Transverse colon (tissue), 4 donors: ENCODE data around the gene P3H2. TPM values are rescaled to one million over a fixed set of nuclear protein-coding genes. Genes with fewer than 3 reads are reported as not detected.

Experiments used
- DNase-seq: peaks from one replicate; pipeline ENCODE4 v3.0.0-alpha.2; 2019
- H3K27ac ChIP-seq, 4 donors: fragments of 200-600 bp; sonication (generic); 2 replicates each; pipeline ENCODE4 v1.5.1; 2016 to 2018; ENCODE audit warnings: inconsistent platforms in 4 of 4
- H3K27me3 ChIP-seq: fragments of 200-600 bp; sonication (generic); 2 replicates; pipeline ENCODE4 v1.5.1; 2017; ENCODE audit warnings: inconsistent platforms
- H3K36me3 ChIP-seq, 4 donors: fragments of 200-600 bp; sonication (generic); 2 replicates each; pipeline ENCODE4 v1.5.1; 2017 to 2019; ENCODE audit warnings: inconsistent platforms in 4 of 4
- H3K4me1 ChIP-seq, 4 donors: fragments of 200-600 bp; sonication (generic); 2 replicates each; pipeline ENCODE4 v1.5.1; 2017 to 2020; ENCODE audit warnings: inconsistent platforms in 4 of 4
- H3K4me3 ChIP-seq, 4 donors: fragments of 200-600 bp; sonication (generic); 1 replicate in 1 of 4; 2 replicates in 3 of 4; pipeline versions ENCODE4 v1.5.1 to v1.6.1; 2017 to 2019; ENCODE audit warnings: inconsistent platforms in 4 of 4
- H3K9me3 ChIP-seq, 2 donors: fragments of 200-600 bp; sonication (generic); 2 replicates each; pipeline ENCODE4 v1.5.1; 2017 to 2019; ENCODE audit warnings: inconsistent platforms in 2 of 2
- EP300 ChIP-seq: sonication (generic); formaldehyde crosslinking; IDR thresholded peaks from one replicate; pipeline ENCODE4 v1.6.1; 2017; ENCODE audit warnings: antibody characterized with exemption, low read depth
- POLR2A ChIP-seq: fragments of 450-650 bp; IDR thresholded peaks from one replicate; pipeline ENCODE4 v1.6.1; 2016; ENCODE audit warnings: antibody characterized with exemption, mild to moderate bottlenecking, moderate library complexity
- POLR2AphosphoS5 ChIP-seq, 3 donors: sonication (generic); formaldehyde crosslinking; IDR thresholded peaks; one replicate each; pipeline ENCODE4 v1.6.1; 2016; ENCODE audit warnings: antibody characterized with exemption in 3 of 3
- WGBS, 2 donors: methylation state at CpG; one replicate each; pipeline ENCODE4 v1.1.5; 2018; ENCODE audit warnings: low coverage in 1 of 2; 5-methylcytosine and 5-hydroxymethylcytosine counted together
- in situ Hi-C, 4 donors: fragments of 200-750 bp; cut with MboI; loops; one replicate each; pipeline versions ENCODE4 v1.15.0 to v1.15.1; 2017; ENCODE audit warnings: low sequenced_read_pairs in 3 of 4, low pct_ligation_motif_present in 1 of 4, low pct_unique_long_range_greater_than_20kb in 1 of 4
- intact Hi-C: fragments of 100-400 bp; cut with DNase I; formaldehyde crosslinking; loops from one replicate; pipeline ENCODE4 v1.15.1; 2023; ENCODE audit warnings: low total_unique reads
- total RNA-seq, 4 donors: library from RNA; depleted of rRNA; stranded (reverse); fragments of >200 nt; gene quantifications; one replicate each; pipeline ENCODE4 v1.1.0, GENCODE V29; 2016
- TF ChIP-seq, protein P1 (sequence below), 5 experiments: fragments of 200-600 bp in 3 of 5; fragments of 450-650 bp in 2 of 5; sonication (generic) in 3 of 5; IDR thresholded peaks; 1 replicate in 2 of 5; 2 replicates in 3 of 5; pipeline ENCODE4 v1.5.1; 2016 to 2017; ENCODE audit warnings: antibody characterized with exemption in 5 of 5, inconsistent platforms in 3 of 5, mild to moderate bottlenecking in 2 of 5, moderate library complexity in 1 of 5

Gene P3H2
- total RNA-seq, 4 donors from 2014 or later = 26.6 to 153 (median 54.3) TPM

GRCh38 chr3:190003068-190003467, 117.6 kb downstream of the P3H2 start:
- intact Hi-C loops (no loop called here), in situ Hi-C loops (no loop called here)
- H3K27me3 ChIP-seq = no peaks in the 10 kb centered on the region
- WGBS, 2 donors = 54 to 62% methylated on average over 3 of the region's 3 CpGs
- no peak overlapping the region for H3K4me3 ChIP-seq
- H3K9me3 ChIP-seq = no peaks in the 10 kb centered on the region
- H3K27ac ChIP-seq = no peak overlapping the region
- H3K4me1 ChIP-seq = peaks cover 3 to 28% (median 11%) of the 10 kb centered on the region in 4 donors
- no peaks in the 10 kb centered on the region for H3K36me3 ChIP-seq
- DNase-seq = no peak
- no peak for TF ChIP-seq EP300
- TF ChIP-seq, protein P1, sequence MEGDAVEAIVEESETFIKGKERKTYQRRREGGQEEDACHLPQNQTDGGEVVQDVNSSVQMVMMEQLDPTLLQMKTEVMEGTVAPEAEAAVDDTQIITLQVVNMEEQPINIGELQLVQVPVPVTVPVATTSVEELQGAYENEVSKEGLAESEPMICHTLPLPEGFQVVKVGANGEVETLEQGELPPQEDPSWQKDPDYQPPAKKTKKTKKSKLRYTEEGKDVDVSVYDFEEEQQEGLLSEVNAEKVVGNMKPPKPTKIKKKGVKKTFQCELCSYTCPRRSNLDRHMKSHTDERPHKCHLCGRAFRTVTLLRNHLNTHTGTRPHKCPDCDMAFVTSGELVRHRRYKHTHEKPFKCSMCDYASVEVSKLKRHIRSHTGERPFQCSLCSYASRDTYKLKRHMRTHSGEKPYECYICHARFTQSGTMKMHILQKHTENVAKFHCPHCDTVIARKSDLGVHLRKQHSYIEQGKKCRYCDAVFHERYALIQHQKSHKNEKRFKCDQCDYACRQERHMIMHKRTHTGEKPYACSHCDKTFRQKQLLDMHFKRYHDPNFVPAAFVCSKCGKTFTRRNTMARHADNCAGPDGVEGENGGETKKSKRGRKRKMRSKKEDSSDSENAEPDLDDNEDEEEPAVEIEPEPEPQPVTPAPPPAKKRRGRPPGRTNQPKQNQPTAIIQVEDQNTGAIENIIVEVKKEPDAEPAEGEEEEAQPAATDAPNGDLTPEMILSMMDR (IDR thresholded peaks at IDR 0.05) = no peak
- no peak for TF ChIP-seq POLR2A
- TF ChIP-seq POLR2AphosphoS5 (IDR thresholded peaks at IDR 0.05) = no peak

DNA sequence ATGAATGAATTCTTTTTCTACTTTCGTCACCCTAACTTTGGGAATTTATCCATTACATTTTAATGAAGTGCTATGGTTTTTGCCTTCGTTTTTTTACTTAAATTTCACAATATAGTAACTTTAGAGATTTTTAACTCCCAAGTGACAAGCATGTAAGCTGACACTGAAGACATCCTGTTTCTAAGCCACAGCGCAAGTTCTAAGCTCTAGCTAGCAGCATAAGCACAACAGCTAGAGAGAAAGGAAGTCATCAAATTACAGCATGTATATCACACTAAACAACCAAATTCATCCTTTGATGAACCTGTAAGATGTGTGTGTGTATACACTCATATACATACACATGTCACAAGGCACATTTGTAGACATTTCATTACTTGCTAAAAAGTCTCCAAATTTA, 119.3 kb downstream of the P3H2 start:
- Histone ChIP-seq H3K9me3 (no peaks in the 10 kb centered on the region), H3K4me3 (no peak overlapping the region), H3K4me1 (peaks cover 0 to 17% (median 8%) of the 10 kb centered on the region in 4 donors), H3K36me3 (no peaks in the 10 kb centered on the region), H3K27me3 (no peaks in the 10 kb centered on the region), H3K27ac (no peak overlapping the region)
- TF ChIP-seq, protein P1 (IDR thresholded peaks at IDR 0.05) = no peak
- TF ChIP-seq POLR2AphosphoS5 (IDR thresholded peaks at IDR 0.05) (no peak), EP300 (no peak), POLR2A (no peak)
- no peak for DNase-seq
- intact Hi-C loops = no loop called here
- 52 to 72% methylated on average over 3 of the region's 3 CpGs for WGBS, 2 donors
- in situ Hi-C loops = no loop called here

DNA sequence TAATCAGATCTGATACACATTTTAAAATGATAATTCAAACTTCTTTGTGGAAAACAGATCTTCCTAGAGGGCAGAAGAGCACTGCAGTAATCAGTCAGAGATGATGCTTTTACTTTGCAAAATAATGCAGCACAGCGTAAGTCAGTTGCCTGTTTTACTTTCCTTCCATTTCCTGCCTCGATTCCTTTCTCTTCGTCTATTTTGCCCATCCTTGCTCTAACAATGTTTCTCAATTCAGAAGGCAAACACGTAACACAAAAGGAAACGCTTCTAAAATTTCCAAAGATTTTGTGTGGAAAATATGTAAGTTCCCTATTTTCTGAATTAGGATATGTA, 119.9 kb downstream of the P3H2 start:
- H3K4me1 ChIP-seq = peaks cover 0 to 11% (median 5%) of the 10 kb centered on the region in 4 donors
- DNase-seq = no peak
- 77 to 91% methylated on average over 5 of the region's 5 CpGs for WGBS, 2 donors
- no peak for TF ChIP-seq EP300
- TF ChIP-seq POLR2AphosphoS5 (IDR thresholded peaks at IDR 0.05) = no peak
- TF ChIP-seq POLR2A = no peak
- TF ChIP-seq, protein P1 (IDR thresholded peaks at IDR 0.05) = no peak
- in situ Hi-C loops (no loop called here), intact Hi-C loops (no loop called here)
- H3K27me3 ChIP-seq = no peaks in the 10 kb centered on the region
- no peak overlapping the region for H3K4me3 ChIP-seq
- H3K9me3 ChIP-seq = no peaks in the 10 kb centered on the region
- H3K27ac ChIP-seq = no peak overlapping the region
- no peaks in the 10 kb centered on the region for H3K36me3 ChIP-seq

DNA sequence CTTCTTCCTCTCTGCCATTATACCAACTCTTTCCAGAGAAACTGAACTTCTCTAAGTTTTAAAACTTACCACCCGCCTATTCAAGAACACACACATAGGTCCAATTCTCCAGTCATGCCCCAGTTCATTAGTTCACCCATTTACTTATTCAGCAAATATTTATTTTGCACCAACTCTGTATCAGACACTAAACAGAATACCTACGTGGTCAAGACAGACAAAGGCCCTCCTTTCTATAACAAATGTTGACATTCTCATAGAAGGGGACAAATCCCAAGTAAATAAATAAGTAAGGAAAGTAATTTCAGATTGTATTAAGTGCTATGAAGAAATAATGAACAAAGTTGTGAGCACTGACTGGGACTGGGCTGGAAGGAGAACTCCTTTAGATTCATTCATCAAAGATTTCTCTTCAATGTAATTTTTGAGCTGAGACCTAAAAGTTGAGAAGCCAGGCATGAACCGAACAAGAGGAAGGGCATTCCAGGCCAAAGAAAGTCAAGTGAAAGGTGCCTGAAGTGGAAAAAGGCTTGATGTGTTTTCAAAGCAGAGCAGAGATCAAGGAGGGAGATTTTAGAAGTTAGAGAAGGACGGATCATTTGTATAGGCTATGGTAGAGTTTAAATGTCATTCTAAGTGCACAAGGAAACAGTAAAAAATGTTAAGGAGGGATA, 120.4 kb downstream of the P3H2 start:
- DNase-seq = no peak
- TF ChIP-seq POLR2AphosphoS5 (IDR thresholded peaks at IDR 0.05) = no peak
- no peak for TF ChIP-seq POLR2A
- no peak for TF ChIP-seq EP300
- TF ChIP-seq, protein P1 (IDR thresholded peaks at IDR 0.05) = no peak
- Histone ChIP-seq H3K9me3 (no peaks in the 10 kb centered on the region), H3K4me1 (peaks cover 0 to 6% (median 4%) of the 10 kb centered on the region in 4 donors), H3K36me3 (no peaks in the 10 kb centered on the region), H3K27ac (no peak overlapping the region), H3K27me3 (no peaks in the 10 kb centered on the region), H3K4me3 (no peak overlapping the region)
- in situ Hi-C loops (no loop called here), intact Hi-C loops (no loop called here)
- WGBS, 2 donors = 67 to 74% methylated on average over 4 of the region's 4 CpGs
